NCI-H1092 (cell line): ENCODE results near the gene DLX1.
"Not testable (repeated sequence)": the region's sequence is repeated elsewhere in the genome, so short reads cannot be mapped to it uniquely, and the experiment has no call there.

ENCODE experiments used
- DNase-seq: peaks from one replicate; lab custom pipeline; 2025; lab: John Stamatoyannopoulos, UW

The DLX1 gene

DNA sequence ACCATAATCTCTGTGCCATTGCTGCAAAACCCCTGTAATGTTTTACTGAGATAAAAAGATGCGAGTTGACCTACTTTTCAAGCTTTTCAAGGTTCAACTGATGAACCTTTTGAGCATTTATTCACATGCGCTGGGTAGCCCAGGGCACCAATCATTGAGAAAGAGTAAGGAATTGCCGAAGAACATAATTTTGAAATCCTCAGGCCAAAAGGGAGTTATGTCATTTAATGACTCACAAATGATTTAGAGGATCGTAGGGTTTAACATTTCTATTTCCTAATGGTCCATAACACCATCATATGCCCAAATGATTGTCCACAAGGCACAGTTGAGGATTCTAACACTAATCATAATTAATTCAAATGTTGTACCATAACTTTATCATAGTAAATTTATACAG lies 20.2 kb upstream of the DLX1 start:
- DNase-seq = no peak

DNA sequence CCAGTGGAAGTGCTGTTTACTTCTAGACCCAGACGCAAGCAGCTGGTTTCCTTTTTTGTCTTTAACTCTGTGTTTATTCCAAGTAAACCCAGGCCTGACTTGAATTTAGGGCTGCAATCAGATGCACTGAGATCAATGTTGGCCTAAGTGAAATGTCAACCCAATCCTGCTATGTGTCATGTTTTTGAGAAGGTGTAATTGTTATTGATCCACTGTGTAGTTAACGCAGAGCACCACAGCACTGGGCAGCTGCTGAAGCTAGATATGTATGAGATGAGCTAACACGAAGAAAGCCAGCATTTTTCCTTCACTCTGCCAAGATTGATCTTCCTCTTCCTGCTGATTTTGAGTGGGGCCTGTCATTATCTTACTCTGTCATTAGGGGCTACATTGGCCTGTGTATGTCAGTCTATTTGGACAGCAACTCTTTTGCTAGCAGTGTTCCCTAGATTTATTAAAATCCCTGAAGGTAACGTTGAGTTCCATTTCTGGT lies 18.9 kb upstream of the DLX1 start:
- no peak for DNase-seq

DNA sequence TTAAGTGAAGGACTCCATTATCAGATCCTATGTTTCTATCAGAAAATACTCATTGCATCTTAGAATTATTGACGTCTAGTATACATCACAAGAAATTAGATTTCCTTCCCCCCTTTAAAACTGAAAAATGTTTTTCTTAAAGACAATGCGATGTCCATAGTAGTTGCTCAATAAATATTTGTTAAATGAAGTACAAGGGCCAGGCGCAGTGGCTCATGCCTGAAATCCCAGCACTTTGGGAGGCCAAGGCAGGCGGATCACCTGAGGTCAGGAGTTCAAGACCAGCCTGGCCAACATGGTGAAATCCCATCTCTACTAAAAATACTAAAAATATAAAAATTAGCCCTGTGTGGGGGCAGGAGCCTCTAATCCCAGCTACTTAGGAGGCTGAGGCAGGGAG lies 17.4 kb upstream of the DLX1 start:
- not testable (repeated sequence) for DNase-seq

DNA sequence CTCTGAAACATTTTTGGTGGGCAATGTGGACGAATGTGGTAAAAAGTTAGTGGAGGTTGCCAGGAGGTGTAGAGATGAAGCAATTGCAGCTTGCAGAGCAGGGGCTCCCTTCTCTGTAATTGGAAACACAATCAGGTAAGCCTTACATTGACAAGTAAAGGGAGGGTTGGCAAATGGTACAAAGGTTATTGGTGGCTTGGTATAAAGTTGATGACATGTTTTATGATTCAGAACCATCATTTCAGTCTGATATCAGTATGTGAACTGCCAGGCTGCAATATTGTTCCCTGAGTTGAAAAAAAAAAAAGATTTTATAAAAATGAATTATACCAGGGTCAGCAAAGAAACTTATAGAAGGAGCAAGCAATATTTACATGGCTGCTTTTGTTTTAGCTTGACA lies 14.4 kb upstream of the DLX1 start:
- no peak for DNase-seq

DNA sequence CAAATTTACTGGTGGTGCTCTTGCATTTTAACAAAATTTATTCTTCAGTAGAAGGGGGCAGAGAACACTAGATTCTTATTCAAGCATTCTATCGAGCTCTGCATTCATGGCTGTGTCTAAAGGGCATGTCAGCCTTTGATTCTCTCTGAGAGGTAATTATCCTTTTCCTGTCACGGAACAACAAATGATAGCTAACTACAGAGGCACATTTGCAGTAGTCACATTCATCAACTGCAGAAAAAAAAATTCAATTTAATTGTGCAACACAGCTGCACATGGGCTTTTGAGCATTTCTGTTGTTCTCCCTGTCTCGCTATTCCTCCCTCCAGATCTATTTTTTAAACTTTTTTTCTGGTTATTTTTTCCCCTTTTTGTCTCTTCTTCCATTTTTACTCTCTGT lies 13.0 kb upstream of the DLX1 start:
- DNase-seq = peak; percentile 33

DNA sequence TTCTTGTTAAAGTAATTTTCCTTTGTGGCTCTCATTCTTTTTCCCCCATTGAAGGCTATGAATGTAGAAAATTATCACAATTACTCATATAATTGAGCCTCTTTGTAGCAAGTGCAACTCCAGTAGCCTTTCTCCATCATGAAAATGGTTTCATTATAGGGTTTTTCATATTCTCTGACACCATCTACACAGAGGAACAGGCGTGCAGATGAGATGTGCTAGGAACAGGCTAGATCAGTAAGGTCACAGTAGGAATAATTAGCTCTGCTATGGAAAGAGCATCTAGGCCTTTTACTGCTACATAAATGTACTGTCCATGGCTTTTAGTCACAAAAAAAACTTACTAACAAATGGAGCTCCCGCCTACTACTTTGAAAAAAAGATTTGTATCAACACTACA lies 12.6 kb upstream of the DLX1 start:
- DNase-seq = no peak

DNA sequence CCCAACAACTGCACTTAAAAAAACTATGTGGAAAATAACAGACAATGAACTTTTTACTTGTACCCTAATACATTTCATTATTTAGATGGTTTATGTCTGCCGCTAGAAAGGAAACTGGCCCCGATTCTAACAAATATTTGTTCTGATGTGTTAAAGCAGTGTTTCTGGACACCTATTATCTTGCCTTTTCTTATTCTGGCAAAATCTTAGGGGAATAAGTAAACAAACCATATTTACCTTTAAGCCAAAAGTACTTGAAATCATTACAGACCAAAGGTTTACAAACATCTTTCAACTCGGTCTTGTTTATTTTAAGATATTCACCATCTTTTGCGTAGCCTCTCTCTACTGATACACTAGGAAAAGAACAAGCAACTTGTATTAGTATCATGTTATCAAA lies 11.8 kb upstream of the DLX1 start:
- no peak for DNase-seq

DNA sequence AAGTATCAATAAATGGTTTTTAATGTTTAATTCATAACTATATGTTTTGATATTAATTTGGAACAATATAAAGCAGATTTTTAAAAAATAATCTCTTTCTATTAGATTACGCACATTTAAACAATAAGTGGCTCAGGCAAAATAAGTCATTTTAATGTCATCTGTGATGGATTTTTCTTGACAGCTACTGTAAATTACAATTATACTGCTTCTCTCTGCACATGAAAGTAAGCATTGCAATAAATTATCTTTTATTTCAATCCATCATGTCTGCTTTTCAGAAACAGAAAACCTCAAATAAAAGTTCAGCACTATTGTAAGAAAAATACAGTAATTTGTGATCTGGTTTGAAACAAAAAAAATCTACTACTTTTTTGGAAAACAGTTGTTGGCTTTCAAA lies 11.1 kb upstream of the DLX1 start:
- no peak for DNase-seq

DNA sequence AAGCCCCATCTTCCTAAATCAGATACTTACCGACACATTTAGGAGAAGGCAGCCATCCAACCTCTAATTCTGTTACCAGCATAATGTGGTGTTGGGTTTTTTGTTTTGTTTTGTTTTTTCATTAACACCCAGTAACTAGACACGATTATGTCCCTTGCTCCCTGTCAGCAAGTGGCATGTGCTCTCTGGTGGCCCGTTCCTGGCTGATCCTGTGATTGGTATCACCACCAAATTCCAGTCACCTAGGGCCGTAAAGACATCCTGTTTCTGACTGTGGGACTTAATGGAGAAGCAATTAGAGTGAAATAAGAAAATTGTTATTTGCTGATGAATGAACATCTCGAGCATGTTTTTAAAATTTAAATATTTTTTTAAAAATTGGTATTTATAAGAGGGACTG lies 5.9 kb upstream of the DLX1 start:
- DNase-seq = no peak

DNA sequence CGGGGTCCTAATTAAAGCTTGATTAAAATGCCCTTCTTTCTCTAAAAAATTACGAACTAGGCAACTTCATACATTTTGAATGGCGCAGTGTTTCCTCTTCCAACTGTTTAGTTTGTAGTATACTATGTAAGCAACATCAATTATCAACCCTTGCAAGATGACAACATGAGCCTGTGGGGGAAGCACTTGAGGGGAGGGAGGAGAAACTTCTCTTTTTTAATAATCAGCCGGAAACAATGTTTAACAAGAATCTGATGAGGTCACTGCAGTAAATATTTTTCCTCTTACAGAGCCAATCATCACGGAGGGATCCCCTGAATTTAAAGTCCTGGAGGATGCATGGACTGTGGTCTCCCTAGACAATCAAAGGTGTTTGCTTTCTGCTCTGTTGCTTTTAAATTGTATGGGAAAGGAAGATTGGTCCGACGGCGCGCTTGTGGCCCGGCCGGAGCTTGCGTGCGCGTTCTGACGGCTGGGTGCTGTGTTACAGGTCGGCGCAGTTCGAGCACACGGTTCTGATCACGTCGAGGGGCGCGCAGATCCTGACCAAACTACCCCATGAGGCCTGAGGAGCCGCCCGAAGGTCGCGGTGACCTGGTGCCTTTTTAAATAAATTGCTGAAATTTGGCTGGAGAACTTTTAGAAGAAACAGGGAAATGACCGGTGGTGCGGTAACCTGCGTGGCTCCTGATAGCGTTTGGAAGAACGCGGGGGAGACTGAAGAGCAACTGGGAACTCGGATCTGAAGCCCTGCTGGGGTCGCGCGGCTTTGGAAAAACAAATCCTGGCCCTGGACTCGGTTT lies 5.3 kb upstream of the DLX1 start:
- DNase-seq = no peak

DNA sequence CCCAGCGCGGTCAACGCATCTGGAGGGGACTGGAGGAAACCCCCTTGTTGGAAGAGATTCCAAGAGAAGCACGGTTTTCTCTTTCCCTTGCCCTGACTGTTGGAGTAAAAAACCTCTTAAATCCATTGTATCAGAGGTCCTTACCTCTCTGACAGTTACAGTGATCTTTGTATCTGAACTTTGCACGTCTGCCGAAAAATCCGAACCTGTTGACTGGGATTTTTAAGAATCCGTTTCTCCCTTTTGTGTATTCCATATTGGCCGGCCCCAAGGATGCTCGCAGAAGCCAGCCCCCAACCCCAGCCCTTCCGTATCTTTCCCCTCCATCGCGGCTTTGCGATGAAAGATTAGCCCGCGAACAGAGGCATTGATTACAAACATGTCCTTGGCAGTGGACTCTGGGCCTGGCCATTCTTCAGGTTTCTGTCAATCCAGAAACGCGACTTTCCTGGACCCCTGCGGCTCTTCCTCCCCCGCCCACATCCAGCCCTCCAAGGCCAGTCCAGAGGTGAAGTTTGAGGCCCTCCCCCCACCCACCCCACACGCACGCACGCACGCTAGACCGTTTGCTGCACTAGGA lies 4.6 kb upstream of the DLX1 start:
- no peak for DNase-seq

DNA sequence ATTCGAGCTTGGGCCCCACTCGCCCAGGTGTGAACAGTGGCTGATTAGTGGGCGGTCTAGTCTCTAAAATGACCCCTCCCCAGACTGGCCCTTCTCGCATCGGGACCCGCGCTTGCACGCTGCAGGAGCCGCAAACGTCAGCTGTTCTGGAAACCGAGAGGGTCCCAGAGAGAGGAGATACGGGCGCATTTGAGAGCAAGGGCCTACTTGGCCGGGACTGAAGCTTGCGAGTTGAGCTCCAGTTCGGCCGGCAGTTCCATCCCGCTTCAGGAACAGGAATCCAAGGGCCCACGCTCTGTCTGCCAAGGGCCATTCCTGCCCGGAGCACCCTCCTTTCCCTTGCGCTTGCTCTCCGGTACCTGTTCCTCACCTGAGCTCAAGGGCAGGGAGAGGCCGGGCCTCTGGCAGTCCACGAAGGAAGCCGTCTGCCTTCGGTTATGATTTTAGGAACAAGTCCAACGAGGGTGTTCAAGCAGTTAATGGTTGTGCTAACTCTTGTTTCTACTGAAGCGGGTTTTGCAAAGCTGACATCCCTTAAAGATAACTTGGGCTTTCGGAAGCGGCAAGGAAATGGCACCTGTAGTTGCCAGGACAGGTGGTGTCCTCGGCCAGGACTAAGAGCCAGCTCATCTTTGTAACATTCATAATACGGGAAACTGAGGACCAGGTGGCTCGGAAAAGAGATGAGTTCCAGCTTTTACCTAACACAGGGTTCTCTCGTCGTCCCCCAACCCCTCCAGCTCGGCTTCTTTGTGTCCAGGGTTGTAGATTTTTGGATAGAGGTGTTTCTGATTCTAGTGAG lies 3.9 kb upstream of the DLX1 start:
- no peak for DNase-seq

DNA sequence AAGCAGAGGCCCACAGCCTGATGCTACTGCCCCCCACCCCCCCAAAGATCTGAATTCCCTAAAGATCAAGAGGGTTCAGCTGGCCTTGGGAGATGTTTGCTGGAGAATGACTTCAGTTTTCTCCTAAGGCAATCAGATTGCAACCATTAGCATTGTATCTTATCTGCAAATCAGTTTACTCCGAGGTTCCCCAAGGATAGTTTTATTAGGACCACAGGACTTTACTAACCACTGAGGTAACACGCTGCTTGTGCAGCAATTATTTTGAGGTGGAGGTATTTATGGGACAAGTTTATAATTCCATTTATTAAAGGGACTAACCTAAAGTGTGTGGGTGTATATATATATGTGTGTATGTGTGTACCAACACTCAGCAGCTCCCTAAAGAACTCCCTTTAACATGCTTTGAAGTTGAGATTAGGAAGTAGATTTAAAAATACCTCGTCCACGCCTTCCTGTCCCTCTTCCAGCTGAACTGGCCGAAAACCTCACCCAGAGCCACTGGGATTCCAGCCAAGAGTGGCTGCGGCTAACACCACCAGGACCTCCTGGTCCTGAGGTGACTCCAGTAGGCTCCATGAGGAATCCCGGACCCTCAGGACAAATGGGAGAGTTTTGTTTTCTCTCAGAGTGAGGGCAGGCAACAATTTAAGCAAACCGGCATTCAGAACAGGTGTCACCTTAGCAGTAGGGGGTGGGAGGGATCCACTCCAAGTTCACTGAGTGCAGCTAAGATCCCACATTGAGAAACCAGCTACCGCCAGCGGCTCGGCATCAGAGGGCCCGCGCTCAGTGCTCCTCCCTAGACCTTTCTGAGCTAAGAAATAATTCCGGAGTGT lies 3.0 kb upstream of the DLX1 start:
- no peak for DNase-seq

DNA sequence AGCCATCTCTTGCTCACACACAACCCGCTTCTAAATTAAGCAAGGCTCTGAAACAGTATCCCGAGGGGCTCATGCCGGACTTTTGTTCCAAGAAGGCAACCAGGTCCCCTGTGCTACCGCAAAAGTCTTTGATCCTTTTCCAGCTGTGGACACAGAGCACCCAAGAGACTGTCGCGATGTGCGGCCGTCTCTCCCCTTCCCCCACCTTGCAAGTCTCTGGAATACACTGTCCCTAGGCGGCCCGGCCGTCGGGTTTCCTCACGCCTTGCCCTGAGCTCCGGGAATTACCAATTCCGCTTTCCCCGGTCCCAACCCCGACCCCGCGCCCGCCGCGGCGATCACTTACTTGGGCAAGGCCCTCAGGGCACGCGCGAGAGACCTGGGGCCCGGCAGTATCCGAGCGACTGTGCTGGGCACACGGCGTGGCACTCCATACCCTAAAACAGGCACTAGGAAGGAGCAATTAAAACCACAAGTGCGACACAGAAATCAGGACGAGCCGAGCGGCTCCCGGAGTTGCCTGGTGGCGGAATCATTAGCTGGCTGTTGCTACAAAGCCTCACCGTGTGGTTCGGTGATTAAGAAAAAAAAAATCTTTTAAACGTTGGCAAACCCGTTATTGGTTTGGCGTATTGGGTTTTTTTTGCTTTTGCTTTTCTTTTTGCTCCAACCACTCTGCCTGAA lies 2.2 kb upstream of the DLX1 start:
- no peak for DNase-seq

DNA sequence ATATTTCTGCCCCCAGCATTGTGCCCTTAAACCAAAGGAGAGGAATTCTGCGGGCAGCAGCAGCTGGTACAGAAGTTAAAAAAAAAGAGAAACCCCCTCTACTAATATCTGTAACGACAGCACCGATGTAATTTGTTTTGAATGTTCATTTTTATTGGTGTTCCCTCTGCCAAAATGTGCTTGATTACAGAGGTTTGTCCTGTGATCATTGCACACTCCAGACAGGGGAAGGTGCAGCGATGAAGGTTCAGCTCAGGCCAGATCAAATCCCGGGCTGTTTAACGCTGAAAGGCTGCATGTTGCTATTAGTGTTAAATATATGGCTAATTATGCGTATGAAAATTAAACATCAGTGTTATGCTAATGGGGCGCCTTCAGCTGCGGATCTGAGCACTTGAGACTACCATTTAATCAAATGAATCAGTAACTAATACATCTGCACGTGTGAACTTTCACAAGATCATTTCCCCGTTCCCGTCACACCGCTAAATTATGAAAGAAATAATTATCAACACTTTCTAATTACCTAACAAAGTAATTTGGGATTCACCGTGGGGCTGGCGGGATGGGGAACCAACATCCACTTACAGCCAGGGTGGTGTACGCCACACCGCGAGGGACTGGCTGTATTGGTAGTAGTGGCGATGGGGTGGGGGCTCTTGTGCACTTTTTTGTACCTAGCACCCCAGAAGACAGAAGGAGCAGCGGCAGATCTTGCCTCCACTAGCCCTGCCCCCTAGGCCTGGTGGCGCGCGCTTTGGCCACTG lies 1.5 kb upstream of the DLX1 start:
- no peak for DNase-seq

DNA sequence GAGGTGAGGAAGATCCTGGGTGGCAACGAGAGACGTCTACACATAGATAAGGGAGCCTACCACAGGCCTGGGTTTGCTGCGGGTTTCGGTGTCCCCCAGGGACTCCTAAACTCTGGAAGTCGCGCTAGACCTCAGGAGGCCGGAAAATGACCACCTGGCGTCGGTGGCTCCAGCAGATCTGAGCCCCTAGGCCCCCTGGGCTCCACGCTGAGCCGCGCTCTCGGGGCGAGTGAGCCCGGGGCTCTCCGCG lies 987 bp upstream of the DLX1 start:
- DNase-seq = peak; percentile 61

DNA sequence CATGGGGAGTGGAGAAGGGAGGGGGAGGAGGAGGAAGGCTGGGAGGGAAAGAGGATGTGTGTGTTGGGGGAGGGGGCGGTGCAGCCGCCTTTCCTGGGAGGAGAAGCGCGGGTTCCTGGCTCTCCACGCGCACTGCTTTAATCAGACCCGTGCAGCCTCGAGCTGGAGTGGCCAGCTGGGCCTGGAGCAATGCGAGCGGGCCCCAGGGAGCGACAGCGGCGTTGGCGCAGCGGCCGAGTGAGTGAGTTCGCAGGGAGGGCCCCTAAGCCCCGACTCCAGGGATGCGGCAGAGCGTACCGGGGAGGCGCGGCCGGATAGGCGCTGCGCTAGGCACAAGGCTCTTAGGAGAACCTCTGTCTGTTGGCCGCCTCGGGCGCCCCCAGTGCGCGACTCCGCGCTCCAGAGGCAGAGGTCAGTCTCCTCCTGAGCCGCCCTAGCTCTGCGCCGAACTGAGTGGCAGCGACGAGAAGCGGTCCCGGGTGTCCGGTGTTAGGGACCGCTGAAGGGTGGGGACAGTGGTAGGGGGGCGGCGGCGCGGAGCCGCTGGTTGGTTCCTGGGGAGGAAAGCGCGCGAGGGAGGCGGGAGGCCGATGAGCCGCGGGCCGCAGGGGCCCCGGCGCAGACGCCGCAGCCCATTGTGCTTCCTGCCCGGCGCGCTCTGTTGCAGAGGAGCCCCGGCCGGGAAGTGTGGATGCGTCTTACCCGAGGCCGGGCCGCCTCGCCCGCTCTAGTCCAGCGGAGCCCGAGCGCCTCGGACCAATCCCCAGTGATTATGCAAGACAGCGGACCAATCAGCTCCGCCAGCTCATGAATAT lies 455 bp upstream of the DLX1 start:
- DNase-seq = peak; percentile 91

DNA sequence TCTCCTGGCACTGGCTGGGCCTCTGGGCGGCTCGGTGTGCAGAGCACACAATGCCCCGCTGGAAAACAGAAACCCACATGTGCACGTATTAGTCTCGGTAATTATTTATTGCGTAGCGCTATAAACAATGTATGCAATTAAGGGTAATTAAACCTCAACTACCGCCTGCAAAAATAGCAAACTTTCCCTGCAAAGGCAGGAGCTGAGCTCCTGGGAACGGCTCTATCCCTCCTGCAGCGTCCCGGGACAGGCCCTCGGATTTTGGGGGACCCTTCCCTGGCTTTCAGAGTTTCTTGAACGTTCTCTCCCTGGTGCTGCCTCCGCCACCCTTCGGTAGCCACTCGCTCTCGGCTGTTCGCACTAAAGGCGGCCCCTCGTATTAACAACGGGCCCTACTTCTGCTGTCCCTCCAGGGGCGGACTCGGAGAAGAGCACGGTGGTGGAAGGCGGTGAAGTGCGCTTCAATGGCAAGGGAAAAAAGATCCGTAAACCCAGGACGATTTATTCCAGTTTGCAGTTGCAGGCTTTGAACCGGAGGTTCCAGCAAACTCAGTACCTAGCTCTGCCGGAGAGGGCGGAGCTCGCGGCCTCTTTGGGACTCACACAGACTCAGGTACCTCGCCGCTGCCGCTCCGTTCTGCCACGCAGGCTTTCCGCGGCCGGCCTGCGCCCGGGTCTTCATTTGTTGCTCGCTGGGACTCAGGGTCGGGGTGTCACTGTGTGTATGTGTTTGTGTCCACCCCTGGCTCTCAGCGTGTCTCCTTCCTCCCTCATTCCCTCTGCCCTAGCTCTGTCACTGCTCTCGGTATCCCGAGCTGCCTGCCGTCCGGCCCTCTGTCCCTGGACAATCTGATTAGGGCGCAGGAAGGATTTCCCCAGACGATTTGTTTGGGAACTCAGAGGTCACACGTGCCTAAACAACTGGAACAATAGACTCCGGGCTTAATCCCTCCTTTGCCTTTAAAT lies 1.2 kb downstream of the DLX1 start:
- no peak for DNase-seq

DNA sequence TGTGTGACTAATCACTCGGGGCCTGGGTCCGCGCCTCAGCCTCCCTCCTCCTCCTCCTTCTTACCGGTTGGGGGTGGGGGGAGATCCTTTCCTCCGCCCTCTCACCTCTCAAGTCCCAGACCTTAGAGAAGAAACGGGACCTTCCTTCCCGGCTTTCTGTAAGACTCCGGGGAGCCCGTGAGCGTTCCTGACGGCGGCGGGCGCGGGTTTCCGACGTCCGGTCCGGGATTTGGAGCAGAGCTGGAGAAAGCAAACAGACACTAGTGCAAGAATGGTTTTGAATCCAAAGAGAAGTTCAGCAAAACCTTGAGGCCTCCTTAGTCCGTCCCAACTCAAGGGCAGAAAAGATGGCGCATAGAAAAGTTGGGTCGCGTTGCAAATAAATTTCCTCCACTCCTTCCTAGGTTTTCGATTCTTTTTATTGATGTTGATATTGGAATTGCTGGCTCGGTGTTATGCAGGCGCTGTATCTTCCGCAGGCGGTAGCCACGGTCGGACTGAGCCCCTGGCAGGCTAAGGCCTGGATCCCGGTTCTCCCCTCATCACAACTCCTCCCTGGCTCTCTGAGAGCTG lies 2.0 kb downstream of the DLX1 start:
- DNase-seq = no peak
